Fibroblast of mammary gland (primary cell): ENCODE measurements around the gene SSUH2.
"Not testable (repeated sequence)": the region's sequence is repeated elsewhere in the genome, so short reads cannot be mapped to it uniquely, and the experiment has no call there.

ENCODE experiments used
- DNase-seq: peaks from one replicate; pipeline ENCODE4 v3.0.0-alpha.2; 2010; ENCODE audit warnings: low read depth
- H3K4me3 ChIP-seq: 2 replicates; pipeline ENCODE4 v1.5.1; 2011; ENCODE audit warnings: low read depth, mild to moderate bottlenecking, low read length, moderate library complexity; ENCODE audit not compliant: control insufficient read depth
- CTCF ChIP-seq: conservative IDR thresholded peaks from 2 replicates; pipeline ENCODE4 v1.5.1; 2011; ENCODE audit warnings: low read depth, low read length, inconsistent platforms; ENCODE audit not compliant: control insufficient read depth, insufficient read depth

SSUH2 gene

GRCh38 chr3:8644748-8645390 is at the start of gene SSUH2:
Gene SSUH2 (minus strand): TSS chr3:8644798. CDS start chr3:8644758, 40 bp downstream.
- no peak for TF ChIP-seq CTCF
- no peak for DNase-seq
- no peak within 1 kb of the TSS for H3K4me3 ChIP-seq

- not testable (repeated sequence) for H3K4me3 ChIP-seq, DNase-seq
Measured at GRCh38 chr3:8691295-8691694, 46.7 kb upstream of the SSUH2 start.

GRCh38 chr3:8684992-8685391 is 40.4 kb upstream of the SSUH2 start:
- H3K4me3 ChIP-seq, DNase-seq: not testable (repeated sequence)

GRCh38 chr3:8682850-8683574 is 38.4 kb upstream of the SSUH2 start:
- not testable (repeated sequence) for DNase-seq

GRCh38 chr3:8681881-8682538 is 37.4 kb upstream of the SSUH2 start:
- not testable (repeated sequence) for DNase-seq, H3K4me3 ChIP-seq

More at GRCh38 chr3:8682850-8683574, 38.4 kb upstream of the SSUH2 start:
- not testable (repeated sequence) for H3K4me3 ChIP-seq

GRCh38 chr3:8681349-8681748 is 36.8 kb upstream of the SSUH2 start:
- DNase-seq: no peak
- TF ChIP-seq CTCF: no peak
- no peak overlapping the region for H3K4me3 ChIP-seq

GRCh38 chr3:8679817-8680553 is 35.4 kb upstream of the SSUH2 start:
- peak; percentile 33 for DNase-seq
- not testable (repeated sequence) for H3K4me3 ChIP-seq

GRCh38 chr3:8678751-8679150 is 34.2 kb upstream of the SSUH2 start:
- TF ChIP-seq CTCF: no peak

GRCh38 chr3:8677258-8677657 is 32.7 kb upstream of the SSUH2 start:
- DNase-seq, H3K4me3 ChIP-seq: not testable (repeated sequence)

More at GRCh38 chr3:8678751-8679150, 34.2 kb upstream of the SSUH2 start:
- H3K4me3 ChIP-seq: no peak overlapping the region
- no peak for DNase-seq

GRCh38 chr3:8675591-8675990 is 31.0 kb upstream of the SSUH2 start:
- not testable (repeated sequence) for H3K4me3 ChIP-seq, DNase-seq
